Skeletal muscle satellite cell (primary cell): ENCODE measurements around the gene OR12D3. TPM values are rescaled to one million over a fixed set of nuclear protein-coding genes. Genes with fewer than 3 reads are reported as not detected.

Source experiments
- H3K27me3 ChIP-seq: 2 replicates; pipeline ENCODE4 v1.7.0; 2013; ENCODE audit warnings: low read length; ENCODE audit not compliant: control insufficient read depth, insufficient read depth
- H3K36me3 ChIP-seq: 2 replicates; pipeline ENCODE4 v1.7.0; 2013; ENCODE audit warnings: mild to moderate bottlenecking, control low read depth, low read length; ENCODE audit not compliant: insufficient read depth
- H3K4me1 ChIP-seq: 2 replicates; pipeline ENCODE4 v1.7.0; 2013; ENCODE audit warnings: low read length; ENCODE audit not compliant: control insufficient read depth, insufficient read depth
- H3K4me2 ChIP-seq: 2 replicates; pipeline ENCODE4 v1.7.0; 2013; ENCODE audit warnings: mild to moderate bottlenecking, low read length
- H3K4me3 ChIP-seq: 2 replicates; pipeline ENCODE4 v1.7.0; 2013; ENCODE audit warnings: low read length
- H3K9ac ChIP-seq: 2 replicates; pipeline ENCODE4 v1.7.0; 2013; ENCODE audit warnings: mild to moderate bottlenecking, low read depth, low read length, moderate library complexity
- H3K9me3 ChIP-seq: replicated peaks from 2 replicates; pipeline ENCODE4 v1.7.0; 2013; ENCODE audit warnings: mild to moderate bottlenecking, control low read depth, low read length
- total RNA-seq: library from RNA; depleted of rRNA; stranded (reverse); fragments of >200 nt; gene quantifications from 2 replicates; pipeline ENCODE4 v1.2.3, GENCODE V29; 2012; rRNA removed

The OR12D3 gene, protein sequence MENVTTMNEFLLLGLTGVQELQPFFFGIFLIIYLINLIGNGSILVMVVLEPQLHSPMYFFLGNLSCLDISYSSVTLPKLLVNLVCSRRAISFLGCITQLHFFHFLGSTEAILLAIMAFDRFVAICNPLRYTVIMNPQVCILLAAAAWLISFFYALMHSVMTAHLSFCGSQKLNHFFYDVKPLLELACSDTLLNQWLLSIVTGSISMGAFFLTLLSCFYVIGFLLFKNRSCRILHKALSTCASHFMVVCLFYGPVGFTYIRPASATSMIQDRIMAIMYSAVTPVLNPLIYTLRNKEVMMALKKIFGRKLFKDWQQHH
- total RNA-seq, result not detected in 2 replicates

DNA sequence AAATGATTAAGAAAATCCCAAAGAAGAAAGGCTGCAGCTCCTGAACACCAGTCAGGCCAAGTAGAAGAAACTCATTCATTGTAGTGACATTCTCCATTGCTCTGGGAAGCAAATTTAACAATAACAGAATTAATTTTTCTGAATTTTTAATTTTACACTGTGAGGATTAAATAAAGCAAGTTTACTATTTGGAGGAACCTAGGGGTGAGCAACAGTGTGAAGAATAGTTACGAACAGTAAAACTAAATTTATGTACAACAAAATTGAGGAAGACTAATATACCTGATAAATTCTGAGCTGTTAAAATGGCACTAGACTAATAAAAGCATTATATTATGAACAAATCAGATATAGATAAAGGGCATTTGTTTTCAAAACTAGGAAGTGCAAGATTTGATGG lies at the start of gene OR12D3:
OR12D3 (minus strand) TSS at position 101 of the 400 bp plus-strand sequence; CDS start at position 97, 4 bp downstream.
- Histone ChIP-seq H3K27me3 (no peaks in the 10 kb centered on the region), H3K4me2 (no peak within 1 kb of the TSS), H3K4me3 (no peak within 1 kb of the TSS), H3K9ac (no peak within 1 kb of the TSS), H3K36me3 (no peaks in the 10 kb centered on the region), H3K4me1 (no peaks in the 10 kb centered on the region), H3K9me3 (no peaks in the 10 kb centered on the region)

DNA sequence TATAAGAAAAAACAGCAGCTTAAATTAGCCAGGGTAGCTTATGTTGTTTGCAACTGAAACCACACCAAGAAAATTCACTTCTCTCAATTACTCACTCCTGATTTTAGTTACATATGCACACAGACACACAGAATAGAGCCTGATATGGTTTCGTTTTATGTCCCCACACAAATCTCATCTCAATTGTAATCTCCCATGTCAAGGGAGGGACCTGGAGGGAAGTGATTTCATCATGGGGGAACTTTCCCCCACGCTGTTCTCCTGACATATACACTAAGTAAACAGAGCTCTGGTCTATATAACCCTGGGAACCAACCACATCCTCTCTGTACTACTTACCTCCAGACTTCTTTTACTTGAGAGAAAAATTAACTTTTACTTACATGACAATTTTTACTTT lies 49.5 kb upstream of the OR12D3 start:
- H3K4me3 ChIP-seq, result no peak overlapping the region
- no peak overlapping the region for H3K9ac ChIP-seq
- no peaks in the 10 kb centered on the region for H3K4me1 ChIP-seq
- H3K4me2 ChIP-seq, result no peak overlapping the region
- H3K27me3 ChIP-seq, result no peaks in the 10 kb centered on the region
- H3K36me3 ChIP-seq, result no peaks in the 10 kb centered on the region
- no peaks in the 10 kb centered on the region for H3K9me3 ChIP-seq

DNA sequence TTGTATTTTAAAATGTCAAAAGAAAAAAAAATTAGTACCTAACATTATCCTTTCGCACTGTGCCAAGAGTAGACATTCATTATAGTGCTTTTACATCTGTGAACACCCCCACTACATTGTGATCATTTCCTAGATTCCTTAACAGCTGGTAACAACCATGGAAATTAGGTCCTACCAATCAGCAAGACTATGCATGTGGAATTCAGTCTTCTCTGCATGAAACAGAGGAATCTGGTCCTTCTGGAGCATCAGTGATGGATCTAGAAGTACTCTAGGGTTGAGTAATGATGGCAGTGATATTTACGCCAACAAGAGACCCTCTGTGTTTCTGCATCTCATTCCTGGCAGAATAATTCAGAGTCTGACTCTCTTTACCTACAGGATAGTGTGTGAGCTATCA lies 49.1 kb upstream of the OR12D3 start:
- no peaks in the 10 kb centered on the region for H3K4me1 ChIP-seq
- H3K27me3 ChIP-seq, result no peaks in the 10 kb centered on the region
- H3K36me3 ChIP-seq, result no peaks in the 10 kb centered on the region
- no peak overlapping the region for H3K4me2 ChIP-seq
- H3K9ac ChIP-seq, result no peak overlapping the region
- no peaks in the 10 kb centered on the region for H3K9me3 ChIP-seq
- H3K4me3 ChIP-seq, result no peak overlapping the region

DNA sequence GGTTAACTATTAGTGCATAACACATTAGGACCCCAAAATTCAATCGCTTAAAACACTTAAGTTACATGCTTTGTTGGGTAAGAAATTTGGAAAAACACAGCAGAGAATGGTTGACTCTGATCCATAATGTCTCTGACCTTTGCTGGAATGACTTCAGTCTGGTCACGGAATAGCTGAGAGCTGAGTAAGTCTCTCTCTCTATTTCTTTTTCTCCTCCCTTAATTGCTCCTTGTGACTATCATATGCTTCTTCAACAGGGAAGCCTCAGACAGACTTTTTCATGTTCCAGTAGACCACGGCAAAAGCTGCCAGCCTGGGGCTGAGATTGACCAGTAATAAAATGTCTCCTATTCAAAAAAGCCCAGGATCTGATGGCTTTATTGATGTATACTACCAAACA lies 44.4 kb upstream of the OR12D3 start:
- no peaks in the 10 kb centered on the region for H3K9me3 ChIP-seq
- H3K4me3 ChIP-seq, result no peak overlapping the region
- H3K36me3 ChIP-seq, result no peaks in the 10 kb centered on the region
- H3K27me3 ChIP-seq, result no peaks in the 10 kb centered on the region
- H3K9ac ChIP-seq, result no peak overlapping the region
- no peak overlapping the region for H3K4me2 ChIP-seq
- H3K4me1 ChIP-seq, result no peaks in the 10 kb centered on the region

DNA sequence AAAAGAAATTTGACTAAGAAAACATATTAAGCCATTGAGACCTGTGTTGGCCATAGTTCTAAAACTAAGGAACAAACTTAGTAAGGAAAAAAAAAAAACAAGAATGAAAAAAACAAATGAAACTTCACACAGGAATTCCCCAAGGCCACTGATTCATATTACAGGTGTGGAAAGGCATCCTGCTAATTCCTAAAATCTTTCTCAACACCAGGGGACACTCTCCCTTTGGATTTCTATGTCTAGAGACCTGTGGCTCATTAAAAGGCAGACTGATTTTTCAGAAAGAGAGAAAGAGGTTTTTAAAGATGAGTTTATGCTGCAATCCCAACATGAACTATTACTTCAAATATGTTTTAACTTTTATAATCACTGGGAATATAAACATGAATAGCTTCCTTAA lies 39.5 kb upstream of the OR12D3 start, which contains the start of gene OR12D1:
OR12D1 (plus strand) TSS at position 341 of the 400 bp plus-strand sequence.
- H3K4me3 ChIP-seq, result no peak within 1 kb of the TSS
- H3K36me3 ChIP-seq, result no peaks in the 10 kb centered on the region
- no peak within 1 kb of the TSS for H3K9ac ChIP-seq
- H3K27me3 ChIP-seq, result no peaks in the 10 kb centered on the region
- no peak within 1 kb of the TSS for H3K4me2 ChIP-seq
- no peaks in the 10 kb centered on the region for H3K4me1 ChIP-seq
- H3K9me3 ChIP-seq, result no peaks in the 10 kb centered on the region

DNA sequence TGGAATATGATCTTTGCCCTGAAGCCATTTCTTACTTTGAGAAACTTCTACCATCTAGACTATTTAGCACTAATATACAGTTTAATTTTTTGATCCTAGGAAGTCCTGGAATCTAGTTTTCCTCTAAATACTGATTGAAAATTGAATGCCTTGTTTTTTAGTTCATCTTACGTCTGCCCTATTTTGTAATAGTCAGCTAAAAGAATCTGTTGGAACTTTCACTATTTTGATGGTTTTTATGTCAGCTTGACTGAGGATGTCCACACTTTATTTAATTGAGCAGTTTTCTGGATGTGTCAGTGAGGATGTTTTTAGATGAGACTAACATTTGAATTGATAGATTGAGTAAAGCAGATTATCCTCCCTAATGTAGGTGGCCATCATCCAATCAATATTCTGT lies 28.7 kb upstream of the OR12D3 start:
- Histone ChIP-seq H3K9me3 (no peaks in the 10 kb centered on the region), H3K4me1 (no peaks in the 10 kb centered on the region), H3K27me3 (no peaks in the 10 kb centered on the region), H3K4me2 (no peak overlapping the region), H3K4me3 (no peak overlapping the region), H3K36me3 (no peaks in the 10 kb centered on the region), H3K9ac (no peak overlapping the region)

DNA sequence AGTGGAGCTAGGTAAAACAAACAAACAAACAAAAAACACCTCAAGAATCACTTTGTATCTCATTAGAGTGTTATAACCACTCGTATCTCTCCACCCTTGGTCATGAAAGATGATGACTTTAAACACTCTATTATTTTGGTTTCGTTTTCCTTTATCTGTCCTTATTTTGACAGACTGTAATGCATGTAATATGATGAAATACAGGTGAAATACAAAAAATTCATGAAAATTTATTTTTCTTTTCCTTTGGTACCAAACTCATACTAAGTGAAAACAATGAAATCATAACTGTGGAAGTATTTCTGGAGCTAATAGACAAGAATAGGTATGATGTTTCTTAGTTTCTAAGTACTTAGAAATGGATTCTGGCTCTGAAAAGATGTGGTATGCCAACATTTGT lies 24.4 kb upstream of the OR12D3 start:
- Histone ChIP-seq H3K4me1 (no peaks in the 10 kb centered on the region), H3K4me3 (no peak overlapping the region), H3K9ac (no peak overlapping the region), H3K36me3 (no peaks in the 10 kb centered on the region), H3K27me3 (no peaks in the 10 kb centered on the region), H3K4me2 (no peak overlapping the region), H3K9me3 (no peaks in the 10 kb centered on the region)

DNA sequence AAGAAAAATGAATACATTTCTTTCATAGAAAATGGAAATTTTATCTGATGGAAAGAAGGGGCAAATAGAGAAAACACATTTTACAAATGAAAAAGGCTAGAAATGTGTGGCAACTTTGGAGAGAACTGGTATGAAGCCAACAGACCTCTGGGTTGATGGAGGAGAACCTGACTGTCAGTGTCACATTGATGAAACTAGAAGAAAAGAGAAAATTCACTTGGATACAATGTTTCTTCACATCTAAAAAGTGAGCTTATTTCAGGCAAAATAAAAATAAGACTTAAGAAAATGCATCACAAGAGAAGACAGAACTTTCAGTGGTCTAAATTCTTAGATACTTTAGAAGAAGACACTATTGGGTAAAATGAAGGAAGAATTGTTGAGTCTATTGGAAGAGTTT lies 20.2 kb upstream of the OR12D3 start, which contains the start of gene OR12D2:
OR12D2 (plus strand) TSS at position 301 of the 400 bp plus-strand sequence. CDS start 1,069 bp downstream, outside the sequence.
- Histone ChIP-seq H3K4me2 (no peak within 1 kb of the TSS), H3K4me3 (no peak within 1 kb of the TSS), H3K27me3 (no peaks in the 10 kb centered on the region), H3K36me3 (no peaks in the 10 kb centered on the region), H3K9ac (no peak within 1 kb of the TSS), H3K4me1 (no peaks in the 10 kb centered on the region), H3K9me3 (no peaks in the 10 kb centered on the region)

DNA sequence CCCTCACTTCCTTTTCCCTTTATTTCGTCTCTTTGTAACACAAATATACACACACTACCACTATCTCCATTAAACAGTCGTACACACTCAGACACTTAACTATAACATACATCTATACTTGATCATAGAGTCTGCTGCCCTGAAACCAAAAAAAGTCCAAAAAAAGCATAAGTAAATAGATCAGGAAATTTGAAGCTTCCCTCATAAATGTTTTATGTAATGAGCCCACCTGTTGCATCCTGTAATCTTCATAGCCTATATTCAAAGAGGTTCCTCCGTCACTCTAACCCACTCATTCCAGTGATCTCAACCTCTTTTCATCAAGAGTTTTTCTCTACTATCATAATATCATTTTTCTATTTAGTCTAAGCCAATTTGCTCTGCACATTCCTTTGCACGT lies 13.4 kb upstream of the OR12D3 start:
- Histone ChIP-seq H3K4me2 (no peak overlapping the region), H3K4me3 (no peak overlapping the region), H3K27me3 (no peaks in the 10 kb centered on the region), H3K9me3 (no peaks in the 10 kb centered on the region), H3K36me3 (no peaks in the 10 kb centered on the region), H3K4me1 (no peaks in the 10 kb centered on the region), H3K9ac (no peak overlapping the region)

DNA sequence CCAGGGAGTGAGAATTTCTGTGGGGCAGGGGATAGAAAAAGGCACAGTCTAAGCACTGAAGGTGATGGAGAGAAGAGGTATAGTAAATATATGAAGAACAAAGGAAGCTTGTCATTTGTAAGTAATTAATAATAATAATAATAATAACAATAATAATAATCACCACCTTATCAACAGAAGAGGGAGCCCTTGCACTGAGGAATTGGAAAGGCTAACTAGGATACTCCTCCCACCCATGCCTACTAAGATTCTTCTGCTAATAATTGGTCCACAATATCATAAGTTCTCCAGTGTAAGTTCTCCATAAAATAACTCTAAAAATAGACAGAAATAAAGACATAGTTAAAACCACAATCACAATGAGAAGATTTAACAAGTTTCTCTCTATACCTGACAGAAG lies 912 bp upstream of the OR12D3 start:
- Histone ChIP-seq H3K27me3 (no peaks in the 10 kb centered on the region), H3K4me2 (no peak overlapping the region), H3K4me3 (no peak overlapping the region), H3K9me3 (no peaks in the 10 kb centered on the region), H3K4me1 (no peaks in the 10 kb centered on the region), H3K9ac (no peak overlapping the region), H3K36me3 (no peaks in the 10 kb centered on the region)

DNA sequence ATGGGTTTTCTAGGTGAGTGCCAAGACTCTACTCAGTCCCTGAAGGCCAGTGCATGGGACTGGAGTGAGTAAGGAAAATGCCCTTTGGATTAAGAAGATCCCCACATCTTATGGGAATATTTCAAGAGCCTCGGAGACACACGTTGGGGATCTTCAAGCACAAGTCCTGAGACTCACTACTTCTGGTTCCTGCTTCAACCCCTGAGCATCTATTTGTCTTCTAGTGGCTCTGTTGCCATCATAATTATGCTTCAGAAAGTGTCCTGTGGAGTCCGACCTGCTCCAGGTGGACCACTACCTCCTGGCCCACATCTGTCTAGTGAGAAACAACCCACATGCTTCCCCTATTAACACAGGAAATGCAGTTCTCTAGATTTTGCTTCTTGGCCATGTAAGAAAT lies 6.3 kb downstream of the OR12D3 start, which contains the start of gene OR5V1:
OR5V1 (minus strand) TSS at position 101 of the 400 bp plus-strand sequence. CDS start 12,670 bp downstream, outside the sequence.
- H3K4me1 ChIP-seq, result no peaks in the 10 kb centered on the region
- no peak within 1 kb of the TSS for H3K4me2 ChIP-seq
- no peaks in the 10 kb centered on the region for H3K27me3 ChIP-seq
- no peak within 1 kb of the TSS for H3K4me3 ChIP-seq
- no peak within 1 kb of the TSS for H3K9ac ChIP-seq
- H3K9me3 ChIP-seq, result no peaks in the 10 kb centered on the region
- H3K36me3 ChIP-seq, result no peaks in the 10 kb centered on the region

DNA sequence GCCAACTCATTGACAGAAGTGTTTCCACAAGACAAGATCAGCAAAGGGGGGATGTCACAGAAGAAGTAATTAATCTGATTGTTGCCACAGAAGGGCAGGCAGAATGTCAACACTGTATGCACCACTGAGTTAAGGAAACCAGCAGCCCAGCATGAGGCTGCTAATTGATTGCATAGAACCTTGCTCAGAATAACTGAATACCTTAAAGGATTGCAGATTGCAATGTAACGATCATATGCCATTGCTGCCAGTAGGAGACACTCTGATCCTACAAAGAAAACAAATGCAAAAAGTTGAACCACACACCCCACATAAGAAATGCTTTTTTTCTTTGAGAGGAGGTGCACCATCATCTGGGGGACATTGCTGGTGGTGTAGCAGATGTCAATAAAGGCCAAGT lies 19.5 kb downstream of the OR12D3 start:
- no peaks in the 10 kb centered on the region for H3K36me3 ChIP-seq
- H3K4me3 ChIP-seq, result no peak overlapping the region
- no peaks in the 10 kb centered on the region for H3K4me1 ChIP-seq
- no peak overlapping the region for H3K4me2 ChIP-seq
- H3K9me3 ChIP-seq, result no peaks in the 10 kb centered on the region
- no peak overlapping the region for H3K9ac ChIP-seq
- H3K27me3 ChIP-seq, result no peaks in the 10 kb centered on the region
